CD4-positive, alpha-beta T cell treated with Interleukin-15 for 4 hours (primary cell): ENCODE data around the gene KRT1.

Experiments
- DNase-seq: peaks from one replicate; pipeline ENCODE4 v3.0.0-alpha.2; 2020; ENCODE audit warnings: low spot score

KRT1 gene

GRCh38 chr12:52698651-52699340, 18.6 kb upstream of the KRT1 start:
- no peak for DNase-seq

GRCh38 chr12:52697058-52697582, 16.9 kb upstream of the KRT1 start:
- DNase-seq: no peak

GRCh38 chr12:52696588-52696987, 16.4 kb upstream of the KRT1 start:
- DNase-seq: no peak

DNA sequence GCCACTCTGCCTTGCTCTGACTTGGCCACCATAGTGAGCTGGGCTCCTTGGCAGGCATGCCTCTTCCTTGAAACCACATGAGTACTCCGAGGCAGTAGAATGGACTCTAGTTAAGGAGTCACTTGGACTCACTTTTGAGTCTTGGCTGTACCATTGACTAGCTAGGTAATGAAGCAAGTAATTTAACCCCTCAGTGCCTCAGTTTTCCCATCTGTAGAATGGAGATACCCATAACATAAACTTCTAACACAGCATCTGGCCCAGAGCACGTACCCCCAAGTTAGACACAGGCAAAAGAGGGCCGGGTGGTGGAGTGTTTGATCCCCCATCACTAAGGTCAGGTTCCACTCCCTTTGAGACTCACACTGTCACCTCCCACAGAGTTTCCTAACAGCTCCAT, 14.8 kb upstream of the KRT1 start:
- DNase-seq: no peak

DNA sequence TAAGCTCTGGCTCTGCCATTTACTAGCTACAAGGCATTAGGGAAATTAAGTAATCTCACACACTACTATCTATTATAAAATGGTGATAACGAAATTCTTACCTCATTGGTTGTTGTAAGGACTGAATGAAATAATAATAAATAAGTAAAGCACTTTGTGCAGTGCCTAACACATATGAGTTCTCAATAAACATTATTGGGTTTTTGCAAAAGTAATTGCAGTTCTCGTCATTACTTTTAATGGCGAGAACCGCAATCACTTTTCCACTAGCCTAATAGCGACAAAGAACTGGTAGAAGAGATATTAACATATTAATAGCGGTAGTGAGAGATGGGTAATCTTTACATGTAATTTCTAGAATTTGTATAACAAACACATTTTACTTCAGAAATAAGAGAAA, 13.9 kb upstream of the KRT1 start:
- no peak for DNase-seq

DNA sequence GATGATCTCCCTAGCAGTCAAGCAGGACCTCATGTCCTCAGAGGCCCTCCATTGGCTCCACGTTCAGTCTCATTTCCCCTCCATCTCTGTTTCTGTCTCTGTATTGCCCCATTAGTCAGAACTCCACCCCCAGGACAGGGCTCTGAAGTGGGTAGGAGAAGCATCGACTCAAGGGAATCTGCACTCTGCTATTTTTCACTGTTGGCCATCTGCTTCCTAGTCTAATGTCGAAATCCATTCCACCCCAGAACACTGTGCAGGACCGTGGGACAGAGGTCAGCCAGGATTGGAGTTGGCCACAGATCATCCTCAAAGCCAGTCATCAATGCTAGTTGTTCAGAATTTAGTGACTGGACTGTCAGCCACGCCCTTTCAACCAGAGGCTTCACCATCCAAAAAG, 13.1 kb upstream of the KRT1 start:
- DNase-seq: no peak

GRCh38 chr12:52692254-52692653, 12.0 kb upstream of the KRT1 start:
- DNase-seq: no peak

GRCh38 chr12:52691841-52692150, 11.6 kb upstream of the KRT1 start:
- no peak for DNase-seq

GRCh38 chr12:52691076-52691840, 11.1 kb upstream of the KRT1 start:
- peak; percentile 40 for DNase-seq

DNA sequence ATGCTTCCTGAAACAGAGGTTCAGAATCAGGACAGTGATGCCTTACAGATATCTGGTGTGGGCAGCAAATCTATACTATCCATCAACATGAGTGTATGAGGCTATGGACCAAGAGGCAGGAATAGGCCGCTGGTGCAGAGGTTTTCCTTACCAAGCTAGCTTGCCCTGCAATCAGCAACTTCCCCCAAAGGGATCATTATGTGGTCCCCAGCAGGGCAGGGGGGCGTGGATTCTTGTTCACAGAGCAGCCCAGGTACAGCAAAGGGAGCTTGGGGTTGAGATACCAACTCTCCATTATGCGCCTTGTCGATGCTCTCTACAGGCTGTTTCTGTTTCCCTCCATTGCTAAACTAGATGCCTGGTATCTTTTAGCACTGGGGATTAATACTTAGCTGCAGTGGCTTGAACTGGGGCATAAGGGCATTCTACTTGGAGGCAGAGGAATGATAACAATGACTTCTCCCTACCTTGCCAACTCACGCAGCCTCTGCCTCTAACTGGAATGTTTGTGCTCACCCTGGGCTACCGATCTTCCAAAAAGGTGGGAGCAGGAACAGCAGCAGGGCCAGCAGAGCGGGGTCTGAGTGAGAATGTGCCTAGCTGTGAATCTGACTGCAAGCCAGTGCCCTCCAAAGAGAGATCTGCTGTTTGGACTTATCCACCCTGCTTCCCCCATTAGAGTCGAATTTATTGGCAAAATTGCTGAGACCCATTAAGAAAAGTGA, 10.3 kb upstream of the KRT1 start:
- no peak for DNase-seq

DNA sequence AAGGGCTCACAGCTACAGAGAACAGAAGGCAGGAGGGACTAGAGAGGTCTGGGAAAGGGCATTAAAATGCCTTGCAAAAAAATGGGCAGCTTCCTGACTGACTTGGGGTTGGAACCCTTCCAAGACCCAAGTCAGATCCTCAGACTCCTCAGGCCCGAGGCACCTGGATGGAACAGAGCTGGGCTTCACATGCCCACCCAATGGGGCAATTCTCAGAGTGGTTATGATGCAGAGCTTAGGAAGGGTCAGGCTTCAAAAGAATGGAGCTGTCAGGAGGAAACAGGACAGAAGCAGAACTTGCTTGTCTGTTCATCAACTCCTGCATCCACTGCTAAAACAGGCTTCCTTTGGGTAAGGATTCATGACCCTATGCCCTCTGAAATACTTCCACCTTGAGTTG, 9.7 kb upstream of the KRT1 start:
- no peak for DNase-seq

DNA sequence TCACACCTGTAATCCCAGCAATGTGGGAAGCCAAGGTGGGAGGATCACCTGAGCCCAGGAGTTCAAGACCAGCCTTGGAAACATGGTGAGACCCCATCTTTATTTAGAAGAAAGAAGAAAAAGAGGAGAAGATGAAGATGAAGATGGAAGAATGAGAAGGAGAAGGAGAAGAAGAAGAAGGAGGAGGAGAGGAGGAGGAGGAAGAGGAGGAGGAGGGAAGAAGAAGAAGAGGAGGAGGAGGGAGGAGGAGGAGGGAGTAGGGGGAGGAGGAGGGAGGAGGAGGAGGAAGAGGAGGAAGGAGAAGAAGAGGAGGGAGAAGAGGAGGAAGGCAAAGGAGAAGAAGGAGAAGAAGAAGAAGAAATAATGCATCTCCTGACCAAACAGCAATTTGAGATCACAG, 9.0 kb upstream of the KRT1 start:
- no peak for DNase-seq

DNA sequence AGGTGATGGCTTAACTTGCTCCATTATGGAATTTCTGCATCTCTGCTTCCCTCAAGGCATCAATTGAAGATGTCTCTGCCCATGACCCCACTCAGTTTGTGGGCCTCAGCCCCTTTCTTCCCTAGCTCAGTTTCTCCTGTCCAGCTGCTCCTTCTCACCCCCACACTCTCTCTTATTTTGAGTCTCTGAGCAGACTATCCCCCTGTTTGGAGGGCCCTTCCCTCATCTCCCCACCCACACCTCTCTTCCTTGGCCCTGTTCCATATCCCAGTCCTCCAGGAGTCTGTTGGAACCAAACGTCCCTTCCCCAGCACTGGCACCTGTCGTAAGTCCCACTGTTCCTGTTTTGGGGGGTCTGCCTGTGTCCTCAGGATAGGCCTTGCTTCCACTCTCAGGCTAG, 8.3 kb upstream of the KRT1 start:
- no peak for DNase-seq

- DNase-seq: no peak
Measured at GRCh38 chr12:52687497-52688385, 7.5 kb upstream of the KRT1 start.

GRCh38 chr12:52686756-52687487, 6.7 kb upstream of the KRT1 start:
- DNase-seq: no peak

GRCh38 chr12:52686063-52686462, 5.9 kb upstream of the KRT1 start:
- DNase-seq: no peak

- DNase-seq: no peak
Measured at GRCh38 chr12:52685406-52685890, 5.2 kb upstream of the KRT1 start.

GRCh38 chr12:52684431-52684830, 4.2 kb upstream of the KRT1 start:
- DNase-seq: no peak

DNA sequence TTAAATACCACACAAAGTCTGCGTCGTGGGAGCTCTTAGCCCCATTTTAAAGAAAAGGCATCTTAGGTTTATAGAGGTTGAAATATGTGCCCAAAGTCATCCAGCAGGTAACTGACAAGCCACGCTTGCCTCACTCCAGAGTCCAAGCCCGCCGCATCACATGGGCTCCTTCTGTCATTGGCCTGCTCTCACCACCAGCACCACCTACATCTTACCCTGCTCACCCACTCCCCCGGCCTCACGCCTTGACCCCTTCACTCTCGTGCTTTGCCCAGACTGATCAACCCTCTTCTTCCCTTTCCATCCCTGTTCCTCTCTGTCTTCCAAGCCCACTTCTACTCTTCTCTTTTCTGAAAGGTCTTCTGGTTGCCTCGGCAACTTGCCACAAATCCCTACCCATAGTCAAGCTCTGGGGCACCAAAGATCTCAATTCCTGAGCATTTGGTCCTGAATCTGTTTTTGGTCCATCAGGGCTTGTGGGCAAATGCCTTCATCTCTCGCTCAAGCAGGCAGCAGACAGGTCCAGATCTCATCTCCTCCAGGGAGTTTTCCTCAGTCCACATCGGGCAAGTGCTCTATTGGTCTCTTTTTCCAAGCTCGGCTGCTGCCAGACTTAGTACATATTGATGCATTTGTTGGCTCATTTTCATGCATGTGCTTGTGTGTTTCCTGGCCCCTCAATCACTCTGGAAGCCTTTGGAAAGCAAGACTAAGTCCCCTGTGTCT, 3.5 kb upstream of the KRT1 start:
- DNase-seq: no peak

DNA sequence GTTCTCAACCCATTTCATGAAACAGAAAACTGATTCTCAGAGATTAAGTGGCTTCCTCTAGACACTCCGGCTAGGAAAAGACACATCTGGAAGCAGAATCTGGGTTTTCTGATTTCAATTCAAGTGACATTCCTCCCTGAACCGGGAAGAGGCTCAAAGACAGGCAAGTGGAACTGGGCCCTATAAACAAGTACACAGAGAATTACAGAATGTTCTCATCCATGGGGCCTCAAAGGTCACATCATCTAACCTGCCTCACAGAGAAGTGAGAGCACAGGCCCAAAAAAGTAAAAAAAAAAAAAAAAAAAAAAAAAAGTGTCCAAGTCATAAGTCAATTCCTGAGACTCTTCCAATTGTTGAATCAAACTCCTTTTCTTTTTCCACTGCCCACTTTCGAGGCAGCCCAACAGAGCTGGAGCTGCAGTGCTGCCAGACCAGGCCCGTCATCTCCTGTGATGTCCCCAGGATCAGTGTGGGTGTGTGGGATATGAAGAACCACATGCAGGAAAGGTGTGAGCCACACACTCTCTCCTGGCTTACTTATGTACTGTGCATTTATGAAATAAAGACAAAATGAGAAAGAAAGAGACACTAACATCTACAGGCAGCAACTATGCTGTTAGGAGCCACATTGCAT, 2.8 kb upstream of the KRT1 start:
- no peak for DNase-seq
